B cell (primary cell): Measurements from ENCODE around the gene OR1J4. TPM values are rescaled to one million over a fixed set of nuclear protein-coding genes. Genes with fewer than 3 reads are reported as not detected.

Experiments
- ATAC-seq: fragments of 200-7000 bp; cut with Tn5 transposase; one replicate; pipeline ENCODE4 v1.10.0; 2021; ENCODE audit warnings: low read depth, mild to moderate bottlenecking, moderate number of reproducible peaks, moderate library complexity
- CTCF ChIA-PET: fragments of 350-600 bp; sonication (Branson Sonifier 250); formaldehyde crosslinking; loops from one replicate; lab custom pipeline; 2021; ENCODE audit warnings: antibody characterized with exemption, inconsistent platforms; lab: Charles Lee
- POLR2A ChIA-PET: fragments of 350-600 bp; sonication (Branson Sonifier 250); formaldehyde crosslinking; loops from one replicate; lab custom pipeline; 2021; ENCODE audit warnings: antibody characterized with exemption; lab: Charles Lee
- DNase-seq: peaks from one replicate; pipeline ENCODE4 v3.0.0; 2013
- H2AFZ ChIP-seq: 2 replicates; pipeline ENCODE4 v1.6.1; 2012; ENCODE audit warnings: mild to moderate bottlenecking, low read depth, low read length; ENCODE audit not compliant: insufficient read depth, poor library complexity, severe bottlenecking
- H3K27ac ChIP-seq, 2 donors: 1 replicate in 1 of 2; 2 replicates in 1 of 2; pipeline ENCODE4 v1.5.1; 2012 to 2013; ENCODE audit warnings: low read length in 2 of 2, mild to moderate bottlenecking in 2 of 2, moderate library complexity in 1 of 2
- H3K27me3 ChIP-seq, 4 experiments: fragments of 200-600 bp in 1 of 4; sonication (generic) in 1 of 4; replicated peaks in 1 of 4; 1 replicate in 2 of 4; 2 replicates in 2 of 4; pipeline versions ENCODE4 v1.6.1 to v1.7.0; 2013 to 2016; ENCODE audit warnings: low read length in 3 of 4, mild to moderate bottlenecking in 2 of 4, mixed read lengths in 1 of 4, moderate library complexity in 1 of 4; ENCODE audit not compliant: insufficient read depth in 4 of 4, control insufficient read depth in 3 of 4; ENCODE audit errors: control extremely low read depth in 1 of 4
- H3K36me3 ChIP-seq, 2 experiments: replicated peaks in 1 of 2; 1 replicate in 1 of 2; 2 replicates in 1 of 2; pipeline versions ENCODE4 v1.6.1 to v1.7.1; 2013; ENCODE audit warnings: low read length in 1 of 2; ENCODE audit not compliant: insufficient read depth in 2 of 2, control insufficient read depth in 1 of 2; ENCODE audit errors: control extremely low read depth in 1 of 2, extremely low read depth in 1 of 2
- H3K4me1 ChIP-seq, 2 donors: fragments of 200-600 bp in 1 of 2; sonication (generic) in 1 of 2; 1 replicate in 1 of 2; 2 replicates in 1 of 2; pipeline versions ENCODE4 v1.5.1 to v1.6.1; 2013 to 2017; ENCODE audit warnings: low read length in 2 of 2; ENCODE audit not compliant: control insufficient read depth in 2 of 2, insufficient read depth in 2 of 2
- H3K4me2 ChIP-seq: replicated peaks from 2 replicates; pipeline ENCODE3; 2012; ENCODE audit warnings: mild to moderate bottlenecking, low read depth, low read length; ENCODE audit not compliant: poor library complexity, severe bottlenecking
- H3K4me3 ChIP-seq, 5 experiments: fragments of 200-600 bp in 1 of 5; sonication (generic) in 1 of 5; 1 replicate in 3 of 5; 2 replicates in 2 of 5; pipeline versions ENCODE4 v1.5.1 to v1.7.0; 2011 to 2016; ENCODE audit warnings: low read length in 4 of 5, mild to moderate bottlenecking in 4 of 5, low read depth in 2 of 5, control low read depth in 1 of 5, moderate library complexity in 1 of 5; ENCODE audit not compliant: insufficient read depth in 1 of 5; ENCODE audit errors: control extremely low read depth in 1 of 5, extremely low read depth in 1 of 5
- H3K79me2 ChIP-seq: fragments of 200-600 bp; sonication (generic); one replicate; pipeline ENCODE4 v1.6.0; 2016; ENCODE audit warnings: low read length; ENCODE audit not compliant: control insufficient read depth, insufficient read depth
- H3K9ac ChIP-seq: fragments of 200-600 bp; sonication (generic); 2 replicates; pipeline ENCODE4 v1.6.1; 2017; ENCODE audit warnings: mild to moderate bottlenecking, low read length, moderate library complexity
- H3K9me3 ChIP-seq, 3 donors: one replicate each; pipeline versions ENCODE4 v1.6.1 to v1.7.1; 2013; ENCODE audit warnings: low read length in 2 of 3; ENCODE audit not compliant: control insufficient read depth in 2 of 3, insufficient read depth in 1 of 3; ENCODE audit errors: control extremely low read depth in 1 of 3
- H4K20me1 ChIP-seq: 2 replicates; pipeline ENCODE4 v1.6.0; 2012; ENCODE audit warnings: mild to moderate bottlenecking, low read length; ENCODE audit not compliant: insufficient read depth, control insufficient read depth, poor library complexity, severe bottlenecking
- H3K27ac Mint-ChIP-seq: one replicate; pipeline ENCODE4 v1.8.0; 2021; ENCODE audit warnings: mixed read lengths
- H3K27me3 Mint-ChIP-seq: one replicate; pipeline ENCODE4 v1.8.0; 2021; ENCODE audit warnings: mixed read lengths
- H3K4me1 Mint-ChIP-seq: one replicate; pipeline ENCODE4 v1.8.0; 2021; ENCODE audit warnings: mixed read lengths
- H3K4me3 Mint-ChIP-seq: one replicate; pipeline ENCODE4 v1.8.0; 2021; ENCODE audit warnings: mixed read lengths
- H3K9me3 Mint-ChIP-seq: one replicate; pipeline ENCODE4 v1.8.0; 2022; ENCODE audit warnings: mixed read lengths; ENCODE audit not compliant: insufficient read depth
- CTCF ChIP-seq: fragments of 200-600 bp; IDR thresholded peaks from one replicate; pipeline ENCODE4 v1.8.0; 2022; ENCODE audit warnings: antibody characterized with exemption, mild to moderate bottlenecking
- EZH2 ChIP-seq: IDR thresholded peaks from 2 replicates; pipeline ENCODE4 v1.6.1; 2012; ENCODE audit warnings: borderline replicate concordance, low read depth, mild to moderate bottlenecking, moderate library complexity, low read length; ENCODE audit not compliant: insufficient read depth, poor library complexity, severe bottlenecking
- WGBS: methylation state at CpG from one replicate; pipeline ENCODE4 v1.1.5; 2013; ENCODE audit warnings: missing lambda C conversion rate; ENCODE audit not compliant: insufficient coverage; 5-methylcytosine and 5-hydroxymethylcytosine counted together
- intact Hi-C: fragments of 100-400 bp; cut with micrococcal nuclease; formaldehyde crosslinking; loops from one replicate; pipeline ENCODE4 v1.10.0; 2022
- polyA plus RNA-seq: library from polyadenylated mRNA; depleted of rRNA; stranded (reverse); fragments of >200 nt; gene quantifications from 2 replicates; pipeline ENCODE4 v1.2.3, GENCODE V29; 2012
- total RNA-seq, 2 donors: library from RNA; stranded (reverse); fragments of 120-200 nt in 1 of 2; gene quantifications; 1 replicate in 1 of 2; 2 replicates in 1 of 2; pipeline versions ENCODE4 v1.2.3 to v1.2.4, GENCODE V29; 2013 to 2022

The OR1J4 gene
- total and polyA plus RNA-seq, 2 donors (not counting 1 experiment from before 2014, with no cell fraction given), result not detected

GRCh38 chr9:122551371-122551770 is 32.4 kb downstream of the OR1J4 start:
- no peak for DNase-seq
- Histone ChIP-seq H3K9ac (no peak overlapping the region), H4K20me1 (no peaks in the 10 kb centered on the region), H3K27ac (no peak overlapping the region), H2AFZ (no peak overlapping the region), H3K36me3 (no peaks in the 10 kb centered on the region), H3K4me3 (no peak overlapping the region), H3K9me3 (no peaks in the 10 kb centered on the region), H3K4me1 (no peaks in the 10 kb centered on the region), H3K4me2 (no peak overlapping the region), H3K79me2 (no peaks in the 10 kb centered on the region), H3K27me3 (peaks cover 0 to 3% (median 1%) of the 10 kb centered on the region in 4 experiments)
- ChIA-PET POLR2A (no interaction called here), CTCF (no interaction called here)
- 100% methylated on average over 1 of the region's 5 CpGs for WGBS
- Mint-ChIP-seq H3K9me3 (no peaks in the 10 kb centered on the region), H3K4me3 (no peak overlapping the region), H3K27me3 (peaks cover 41% of the 10 kb centered on the region), H3K4me1 (no peaks in the 10 kb centered on the region), H3K27ac (no peak overlapping the region)
- no peak for TF ChIP-seq CTCF
- intact Hi-C loops, result no loop called here
- ATAC-seq, result no peak

DNA sequence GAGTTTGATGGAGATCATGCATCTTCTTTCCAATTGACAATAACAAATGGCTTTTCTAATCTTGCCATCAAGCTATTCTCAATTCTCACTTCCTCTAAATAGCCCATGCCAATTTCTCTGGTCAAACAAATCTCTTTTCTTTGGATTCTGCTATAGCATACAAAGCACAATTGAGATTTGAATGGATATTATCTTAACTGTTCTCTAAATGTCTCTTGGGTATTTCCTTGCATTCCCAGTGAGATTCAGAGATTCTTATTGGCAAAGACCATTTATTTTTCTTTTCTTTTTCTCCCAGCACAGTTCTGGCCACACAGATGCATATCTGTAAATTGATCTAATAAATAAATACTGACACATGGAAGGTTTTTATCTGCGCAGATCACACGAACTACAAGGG is 33.9 kb downstream of the OR1J4 start, which contains the start of gene OR1N2:
Gene OR1N2, plus strand, starts transcription at position 301 of the 400 bp plus-strand sequence. CDS start 100 bp downstream, outside the sequence.
- Histone ChIP-seq H2AFZ (no peak within 1 kb of the TSS), H3K9me3 (no peaks in the 10 kb centered on the region), H4K20me1 (no peaks in the 10 kb centered on the region), H3K9ac (no peak within 1 kb of the TSS), H3K27me3 (peaks cover 0 to 3% (median 1%) of the 10 kb centered on the region in 4 experiments), H3K36me3 (no peaks in the 10 kb centered on the region), H3K4me3 (no peak within 1 kb of the TSS), H3K4me2 (no peak within 1 kb of the TSS), H3K27ac (no peak within 1 kb of the TSS), H3K4me1 (no peaks in the 10 kb centered on the region), H3K79me2 (no peaks in the 10 kb centered on the region)
- H3K9me3 Mint-ChIP-seq, result no peaks in the 10 kb centered on the region
- H3K4me3 Mint-ChIP-seq, result no peak within 1 kb of the TSS
- POLR2A ChIA-PET, result no interaction called here
- no peak within 1 kb of the TSS for H3K27ac Mint-ChIP-seq
- intact Hi-C loops, result no loop called here
- TF ChIP-seq EZH2 (no peak), CTCF (no peak)
- WGBS, result 80% methylated on average over 2 of the region's 2 CpGs
- H3K27me3 Mint-ChIP-seq, result peaks cover 36% of the 10 kb centered on the region
- no peaks in the 10 kb centered on the region for H3K4me1 Mint-ChIP-seq
- no peak for ATAC-seq
- CTCF ChIA-PET, result interaction anchor here (0.6 kb wide), 1 partner anchor 1838 kb away, joined by 3 read pairs; no protein-coding TSS in a partner anchor
- no peak for DNase-seq
